C4-2B (cell line): ENCODE data around the gene PCDHGC3.

ENCODE experiments used
- H3K27ac ChIP-seq: fragments of 450-650 bp; 2 replicates; pipeline ENCODE4 v1.5.1; 2017
- CTCF ChIP-seq: fragments of 450-650 bp; conservative IDR thresholded peaks from 2 replicates; pipeline ENCODE4 v1.5.1; 2017; ENCODE audit warnings: mild to moderate bottlenecking
- ZFX ChIP-seq: fragments of 450-650 bp; IDR thresholded peaks from 2 replicates; pipeline ENCODE4 v1.6.1; 2017

Gene PCDHGC3

GRCh38 chr5:141479776-141480175 is 4.0 kb downstream of the PCDHGC3 start:
- no peak overlapping the region for H3K27ac ChIP-seq
- TF ChIP-seq CTCF (no peak), ZFX (no peak)

GRCh38 chr5:141483902-141484301 is 8.1 kb downstream of the PCDHGC3 start:
- TF ChIP-seq ZFX (no peak), CTCF (no peak)
- no peak overlapping the region for H3K27ac ChIP-seq

- H3K27ac ChIP-seq: no peak overlapping the region
- TF ChIP-seq ZFX (no peak), CTCF (no peak)
Measured at GRCh38 chr5:141484310-141484640, 8.5 kb downstream of the PCDHGC3 start.

- TF ChIP-seq CTCF: no peak
- TF ChIP-seq ZFX: no peak
- no peak within 1 kb of the TSS for H3K27ac ChIP-seq
Measured at GRCh38 chr5:141484641-141485311, 9.0 kb downstream of the PCDHGC3 start, which contains the start of gene PCDHGC4. Gene PCDHGC4, plus strand, starts transcription at chr5:141485030. Its CDS starts 144 bp downstream, at chr5:141485174.

GRCh38 chr5:141485321-141486055 is 9.7 kb downstream of the PCDHGC3 start:
- TF ChIP-seq CTCF (no peak), ZFX (no peak)
- H3K27ac ChIP-seq: no peak overlapping the region

- no peak overlapping the region for H3K27ac ChIP-seq
- TF ChIP-seq ZFX: no peak
- TF ChIP-seq CTCF: no peak
Measured at GRCh38 chr5:141486091-141486490, 10.3 kb downstream of the PCDHGC3 start.

GRCh38 chr5:141487131-141487530 is 11.4 kb downstream of the PCDHGC3 start:
- TF ChIP-seq ZFX: no peak
- TF ChIP-seq CTCF: no peak
- no peak overlapping the region for H3K27ac ChIP-seq
